Measurements from ENCODE around the gene SDR42E2. TPM values are rescaled to one million over a fixed set of nuclear protein-coding genes. Genes with fewer than 3 reads are reported as not detected.

SDR42E2 gene
- total and polyA plus RNA-seq, 2 of the 8 experiments (the other 6 are each of a cell fraction or from before 2014, with no cell fraction given) = 0.08 TPM; not detected in 1

DNA sequence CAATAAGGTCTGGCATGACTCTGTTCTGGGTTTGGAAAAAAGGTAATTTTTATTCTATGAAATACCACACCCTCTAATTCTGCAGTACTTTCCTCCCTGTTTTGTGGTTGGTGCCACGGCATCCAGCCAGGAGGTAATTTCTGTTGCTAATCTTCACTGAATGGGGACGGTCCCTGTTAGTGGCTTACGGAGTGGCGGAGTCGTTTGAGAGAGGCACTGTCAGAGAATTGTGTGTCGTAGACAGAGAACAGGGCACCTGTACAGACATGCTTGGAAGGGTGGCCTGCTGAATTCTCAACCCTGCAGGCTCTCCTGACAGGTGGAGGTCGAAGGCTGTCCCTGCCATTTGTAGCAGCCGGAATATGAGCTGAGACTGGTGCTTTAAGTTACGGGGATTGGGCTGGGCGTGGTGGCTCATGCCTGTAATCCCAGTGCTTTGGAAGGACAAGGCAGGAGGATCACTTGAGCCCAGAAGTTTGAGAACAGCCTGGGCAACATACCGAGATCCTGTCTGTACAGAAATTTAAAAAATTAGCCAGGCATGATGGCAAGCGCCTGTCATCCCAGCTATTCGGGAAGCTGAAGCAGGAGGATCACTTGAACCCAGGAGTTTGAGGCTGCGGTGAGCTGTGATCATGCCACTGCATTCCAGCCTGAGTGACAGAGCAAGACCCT, 77.0 kb downstream of the SDR42E2 start:
- no peak overlapping the region for H2BK5ac ChIP-seq (ENCODE audit: low read depth, low read length)
- no peak overlapping the region for H3K4me3 ChIP-seq (ENCODE audit: extremely low read depth in 1 of 4, insufficient read depth in 2 of 4, low read depth in 3 of 4, low read length in 4 of 4)
- CTCF ChIA-PET (ENCODE audit: partially characterized antibody) = interaction anchor here (1.1 to 2.0 kb wide), 4 partner anchors 14 to 32 kb away, joined by 3 to 8 read pairs (median 6); no protein-coding TSS in a partner anchor
- no peak overlapping the region for H2BK120ac ChIP-seq (replicated peaks; ENCODE audit: low read depth, low read length)
- no peak overlapping the region for H3K14ac ChIP-seq (ENCODE audit: insufficient read length)
- no peak for DNase-seq (ENCODE audit: low read depth in 1 of 2, low spot score in 2 of 2)
- no peaks in the 10 kb centered on the region for H4K20me1 ChIP-seq (replicated peaks in 1 of 2; ENCODE audit: control insufficient read depth in 1 of 2, insufficient read depth in 2 of 2, low read length in 2 of 2)
- H3K79me1 ChIP-seq (ENCODE audit: low read depth, low read length) = no peaks in the 10 kb centered on the region
- FAIRE-seq = no peak
- no peak overlapping the region for H3K56ac ChIP-seq (replicated peaks; ENCODE audit: insufficient read length, low read depth, low read length)
- no peak overlapping the region for H4K5ac ChIP-seq (ENCODE audit: insufficient read length, low read depth, low read length)
- H2AK5ac ChIP-seq (ENCODE audit: low read depth, low read length) = no peak overlapping the region
- H3K4ac ChIP-seq (replicated peaks; ENCODE audit: insufficient read length, low read depth, low read length) = no peak overlapping the region
- H3K27ac ChIP-seq (ENCODE audit: low read depth, low read length) = no peak overlapping the region
- H2AFZ ChIP-seq (ENCODE audit: low read length) = no peak overlapping the region
- H2BK12ac ChIP-seq (ENCODE audit: low read depth, low read length) = no peak overlapping the region
- WGBS, 2 experiments (ENCODE audit: extremely low coverage in 1 of 2, insufficient coverage in 1 of 2, insufficient read length in 1 of 2, insufficient replicate concordance in 2 of 2, low coverage in 1 of 2, low lambda C conversion rate in 2 of 2, missing lambda C conversion rate in 1 of 2) = 84% methylated on average over 14 of the region's 14 CpGs; no CpG with 5 or more reads in 1 of the 2 experiments
- H2BK20ac ChIP-seq (ENCODE audit: low read length) = no peak overlapping the region
- no peaks in the 10 kb centered on the region for H3K9me3 ChIP-seq (ENCODE audit: insufficient read depth in 2 of 2, low read depth in 1 of 2, low read length in 1 of 2)
- H2BK15ac ChIP-seq (ENCODE audit: low read length) = no peak overlapping the region
- H3K23ac ChIP-seq (ENCODE audit: insufficient read length) = no peak overlapping the region
- H3K23me2 ChIP-seq (ENCODE audit: low read depth, low read length) = no peaks in the 10 kb centered on the region
- H3K4me1 ChIP-seq (replicated peaks in 1 of 4; ENCODE audit: control insufficient read depth in 3 of 4, insufficient read depth in 4 of 4, low read length in 3 of 4) = no peaks in the 10 kb centered on the region
- no peaks in the 10 kb centered on the region for H3K79me2 ChIP-seq (ENCODE audit: control insufficient read depth in 1 of 2, insufficient read depth in 2 of 2, low read length in 2 of 2)
- POLR2A ChIA-PET (ENCODE audit: partially characterized antibody) = interaction anchor here (0.6 to 1.3 kb wide), 4 partner anchors 8 to 14 kb away, joined by 3 read pairs; no protein-coding TSS in a partner anchor
- H3K36me3 ChIP-seq (ENCODE audit: control insufficient read depth in 2 of 4, insufficient read depth in 4 of 4, low read length in 3 of 4) = no peaks in the 10 kb centered on the region
- H3K18ac ChIP-seq (ENCODE audit: extremely low read depth, low read length) = no peak overlapping the region
- no peak overlapping the region for H4K8ac ChIP-seq (ENCODE audit: extremely low read depth, insufficient read depth, low read length)
- H3K27me3 ChIP-seq (replicated peaks in 1 of 4; ENCODE audit: control insufficient read depth in 3 of 4, extremely low read depth in 1 of 4, insufficient read depth in 3 of 4, low read length in 3 of 4) = no peaks in the 10 kb centered on the region
- H3K4me2 ChIP-seq (ENCODE audit: insufficient read depth in 1 of 2, low read depth in 2 of 2, low read length in 2 of 2) = no peak overlapping the region
- H4K91ac ChIP-seq (replicated peaks; ENCODE audit: insufficient read length, low read length) = no peak overlapping the region
- H3K9ac ChIP-seq (replicated peaks in 1 of 4; ENCODE audit: extremely low read depth in 1 of 4, low read depth in 3 of 4, low read length in 3 of 4) = no peak overlapping the region
